Ovary (tissue), 3 donors: Measurements from ENCODE around the gene ZNF680.

Experiments
- CTCF ChIP-seq, 3 donors: fragments of 450-650 bp in 2 of 3; fragments of 200-600 bp in 1 of 3; IDR thresholded peaks; one replicate each; pipeline versions ENCODE4 v1.5.1 to v1.8.0; 2016 to 2022; ENCODE audit warnings: antibody characterized with exemption in 3 of 3, mild to moderate bottlenecking in 1 of 3
- POLR2A ChIP-seq: fragments of 450-650 bp; IDR thresholded peaks from one replicate; pipeline ENCODE4 v1.6.1; 2017; ENCODE audit warnings: antibody characterized with exemption, mild to moderate bottlenecking, moderate library complexity
- donor health status: DM: no; HTN: no; CAD: no.

- TF ChIP-seq POLR2A (no peak), CTCF (IDR thresholded peaks at IDR 0.05) (no peak)
Measured at GRCh38 chr7:64581926-64582894, 19.3 kb upstream of the ZNF680 start.
